Measurements from ENCODE around the gene PABPN1L. TPM values are rescaled to one million over a fixed set of nuclear protein-coding genes. Genes with fewer than 3 reads are reported as not detected.
A peak's percentile ranks its signal among the peaks of the same experiment; 100 is the strongest.

Gene PABPN1L
- total RNA-seq, 1 donor from 2014 or later: not detected

- H3K27ac Mint-ChIP-seq (ENCODE audit: unreplicated experiment): no peak overlapping the region
These were observed 26.5 kb downstream of the PABPN1L start for GRCh38 chr16:88839745-88840599.

GRCh38 chr16:88839026-88839529 lies 27.4 kb downstream of the PABPN1L start:
- H3K27ac Mint-ChIP-seq (ENCODE audit: unreplicated experiment): no peak overlapping the region
- no peak for DNase-seq (ENCODE audit: low read depth, low spot score)
- H3K4me3 Mint-ChIP-seq: no peak overlapping the region
- no peaks in the 10 kb centered on the region for H3K4me1 Mint-ChIP-seq
- H3K36me3 Mint-ChIP-seq (ENCODE audit: low read depth): no peaks in the 10 kb centered on the region
- H3K27me3 Mint-ChIP-seq (ENCODE audit: low read depth): no peaks in the 10 kb centered on the region
- no peaks in the 10 kb centered on the region for H3K9me3 Mint-ChIP-seq
- TF ChIP-seq, protein P1, sequence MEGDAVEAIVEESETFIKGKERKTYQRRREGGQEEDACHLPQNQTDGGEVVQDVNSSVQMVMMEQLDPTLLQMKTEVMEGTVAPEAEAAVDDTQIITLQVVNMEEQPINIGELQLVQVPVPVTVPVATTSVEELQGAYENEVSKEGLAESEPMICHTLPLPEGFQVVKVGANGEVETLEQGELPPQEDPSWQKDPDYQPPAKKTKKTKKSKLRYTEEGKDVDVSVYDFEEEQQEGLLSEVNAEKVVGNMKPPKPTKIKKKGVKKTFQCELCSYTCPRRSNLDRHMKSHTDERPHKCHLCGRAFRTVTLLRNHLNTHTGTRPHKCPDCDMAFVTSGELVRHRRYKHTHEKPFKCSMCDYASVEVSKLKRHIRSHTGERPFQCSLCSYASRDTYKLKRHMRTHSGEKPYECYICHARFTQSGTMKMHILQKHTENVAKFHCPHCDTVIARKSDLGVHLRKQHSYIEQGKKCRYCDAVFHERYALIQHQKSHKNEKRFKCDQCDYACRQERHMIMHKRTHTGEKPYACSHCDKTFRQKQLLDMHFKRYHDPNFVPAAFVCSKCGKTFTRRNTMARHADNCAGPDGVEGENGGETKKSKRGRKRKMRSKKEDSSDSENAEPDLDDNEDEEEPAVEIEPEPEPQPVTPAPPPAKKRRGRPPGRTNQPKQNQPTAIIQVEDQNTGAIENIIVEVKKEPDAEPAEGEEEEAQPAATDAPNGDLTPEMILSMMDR (conservative IDR thresholded peaks at IDR 0.05): no peak

More at GRCh38 chr16:88839745-88840599, 26.5 kb downstream of the PABPN1L start:
- no peak for DNase-seq (ENCODE audit: low read depth, low spot score)
- H3K27me3 Mint-ChIP-seq (ENCODE audit: low read depth): no peaks in the 10 kb centered on the region
- no peaks in the 10 kb centered on the region for H3K4me1 Mint-ChIP-seq
- H3K9me3 Mint-ChIP-seq: no peaks in the 10 kb centered on the region
- no peaks in the 10 kb centered on the region for H3K36me3 Mint-ChIP-seq (ENCODE audit: low read depth)
- TF ChIP-seq, protein P1 (conservative IDR thresholded peaks at IDR 0.05): no peak
- no peak overlapping the region for H3K4me3 Mint-ChIP-seq

- Mint-ChIP-seq H3K27ac (ENCODE audit: unreplicated experiment) (no peak overlapping the region), H3K9me3 (no peaks in the 10 kb centered on the region), H3K36me3 (ENCODE audit: low read depth) (no peaks in the 10 kb centered on the region), H3K4me1 (no peaks in the 10 kb centered on the region), H3K27me3 (ENCODE audit: low read depth) (no peaks in the 10 kb centered on the region), H3K4me3 (no peak overlapping the region)
- TF ChIP-seq, protein P1 (conservative IDR thresholded peaks at IDR 0.05): no peak
- no peak for DNase-seq (ENCODE audit: low read depth, low spot score)
These were observed 27.9 kb downstream of the PABPN1L start for GRCh38 chr16:88838566-88838965.

- Mint-ChIP-seq H3K9me3 (no peaks in the 10 kb centered on the region), H3K27me3 (ENCODE audit: low read depth) (no peaks in the 10 kb centered on the region), H3K4me3 (no peak overlapping the region), H3K27ac (ENCODE audit: unreplicated experiment) (no peak overlapping the region), H3K4me1 (no peaks in the 10 kb centered on the region), H3K36me3 (ENCODE audit: low read depth) (no peaks in the 10 kb centered on the region)
- DNase-seq (ENCODE audit: low read depth, low spot score): no peak
- TF ChIP-seq, protein P1 (conservative IDR thresholded peaks at IDR 0.05): no peak
These were observed 28.7 kb downstream of the PABPN1L start for GRCh38 chr16:88837806-88838205.

- no peak for DNase-seq (ENCODE audit: low read depth, low spot score)
- Mint-ChIP-seq H3K4me3 (no peak overlapping the region), H3K27me3 (ENCODE audit: low read depth) (no peaks in the 10 kb centered on the region), H3K36me3 (ENCODE audit: low read depth) (no peaks in the 10 kb centered on the region), H3K4me1 (no peaks in the 10 kb centered on the region), H3K27ac (ENCODE audit: unreplicated experiment) (peak overlapping the region; percentile 86), H3K9me3 (no peaks in the 10 kb centered on the region)
- TF ChIP-seq, protein P1 (conservative IDR thresholded peaks at IDR 0.05): no peak
These were observed 29.7 kb downstream of the PABPN1L start for GRCh38 chr16:88836791-88837190.
